HG03159 (cell line): Measurements from ENCODE around the gene NOX4.

Source experiments
- ATAC-seq: cut with Tn5 transposase; IDR thresholded peaks from one replicate; pipeline ENCODE4 v1.9.1; 2021; ENCODE audit warnings: mild to moderate bottlenecking, moderate library complexity; ENCODE audit not compliant: unreplicated experiment

The NOX4 gene

GRCh38 chr11:89490981-89491690 is at the start of gene NOX4:
NOX4 (minus strand) TSS chr11:89491375; CDS start chr11:89491246, 129 bp downstream.
- no peak for ATAC-seq

GRCh38 chr11:89540826-89541225 is 49.7 kb upstream of the NOX4 start:
- no peak for ATAC-seq

GRCh38 chr11:89537936-89538335 is 46.8 kb upstream of the NOX4 start:
- no peak for ATAC-seq

GRCh38 chr11:89536926-89537325 is 45.8 kb upstream of the NOX4 start:
- ATAC-seq: no peak

GRCh38 chr11:89535221-89535620 is 44.0 kb upstream of the NOX4 start:
- ATAC-seq: no peak

- ATAC-seq: no peak
Measured at GRCh38 chr11:89529626-89530380, 38.6 kb upstream of the NOX4 start.

GRCh38 chr11:89521792-89522191 is 30.6 kb upstream of the NOX4 start:
- no peak for ATAC-seq

- ATAC-seq: no peak
Measured at GRCh38 chr11:89521294-89521693, 30.1 kb upstream of the NOX4 start.

GRCh38 chr11:89516496-89516895 is 25.3 kb upstream of the NOX4 start:
- no peak for ATAC-seq

GRCh38 chr11:89508544-89508943 is 17.4 kb upstream of the NOX4 start:
- no peak for ATAC-seq

- ATAC-seq: no peak
Measured at GRCh38 chr11:89504270-89504669, 13.1 kb upstream of the NOX4 start.

- no peak for ATAC-seq
Measured at GRCh38 chr11:89503422-89503821, 12.2 kb upstream of the NOX4 start.

GRCh38 chr11:89502301-89502700 is 11.1 kb upstream of the NOX4 start:
- no peak for ATAC-seq

- ATAC-seq: no peak
Measured at GRCh38 chr11:89500336-89500735, 9.2 kb upstream of the NOX4 start.

GRCh38 chr11:89498845-89499448 is 7.8 kb upstream of the NOX4 start:
- no peak for ATAC-seq

- no peak for ATAC-seq
Measured at GRCh38 chr11:89495951-89496350, 4.8 kb upstream of the NOX4 start.

- ATAC-seq: no peak
Measured at GRCh38 chr11:89493431-89493830, 2.3 kb upstream of the NOX4 start.

- no peak for ATAC-seq
Measured at GRCh38 chr11:89490602-89490980, 584 bp downstream of the NOX4 start.

GRCh38 chr11:89489930-89490329 is 1.2 kb downstream of the NOX4 start:
- no peak for ATAC-seq

- no peak for ATAC-seq
Measured at GRCh38 chr11:89487016-89487415, 4.2 kb downstream of the NOX4 start.

- ATAC-seq: no peak
Measured at GRCh38 chr11:89484896-89485295, 6.3 kb downstream of the NOX4 start.

- no peak for ATAC-seq
Measured at GRCh38 chr11:89477175-89477574, 14.0 kb downstream of the NOX4 start.
